GM23338 (cell line): ENCODE data around the gene NID2. TPM values are rescaled to one million over a fixed set of nuclear protein-coding genes. Genes with fewer than 3 reads are reported as not detected.

Source experiments
- ATAC-seq: fragments of 200-7000 bp; cut with Tn5 transposase; 3 replicates; pipeline ENCODE4 v1.9.1; 2020
- DNase-seq: peaks from one replicate; pipeline ENCODE4 v3.0.0-alpha.2; 2015; ENCODE audit warnings: low spot score
- H2AFZ ChIP-seq: fragments of 200-600 bp; sonication (generic); 2 replicates; pipeline ENCODE4 v1.8.0; 2016; ENCODE audit warnings: antibody characterized with exemption, mild to moderate bottlenecking, moderate library complexity
- H3F3A ChIP-seq: fragments of 200-600 bp; sonication (generic); replicated peaks from 2 replicates; pipeline ENCODE4 v1.8.0; 2017; ENCODE audit warnings: antibody characterized with exemption, mixed run types, low read depth
- H3K27ac ChIP-seq: fragments of 200-600 bp; sonication (generic); 2 replicates; pipeline ENCODE4 v1.6.1; 2016; ENCODE audit warnings: low read depth
- H3K27me3 ChIP-seq: fragments of 200-600 bp; sonication (generic); 2 replicates; pipeline ENCODE4 v1.8.0; 2016; ENCODE audit warnings: mild to moderate bottlenecking, mixed run types, moderate library complexity; ENCODE audit not compliant: insufficient read depth
- H3K36me3 ChIP-seq: fragments of 200-600 bp; sonication (generic); 2 replicates; pipeline ENCODE4 v1.8.0; 2016; ENCODE audit warnings: mild to moderate bottlenecking; ENCODE audit not compliant: insufficient read depth
- H3K4me1 ChIP-seq: fragments of 200-600 bp; sonication (generic); 2 replicates; pipeline ENCODE4 v1.8.0; 2016; ENCODE audit warnings: mild to moderate bottlenecking, moderate library complexity; ENCODE audit not compliant: insufficient read depth
- H3K4me2 ChIP-seq: fragments of 200-600 bp; sonication (generic); 2 replicates; pipeline ENCODE4 v1.7.1; 2017; ENCODE audit warnings: mixed run types
- H3K4me3 ChIP-seq: fragments of 200-600 bp; sonication (generic); 2 replicates; pipeline ENCODE4 v1.6.1; 2016; ENCODE audit warnings: mixed run types
- H3K79me2 ChIP-seq: fragments of 200-600 bp; sonication (generic); replicated peaks from 2 replicates; pipeline ENCODE4 v1.8.0; 2017; ENCODE audit warnings: mild to moderate bottlenecking; ENCODE audit not compliant: insufficient read depth
- H3K9me2 ChIP-seq: fragments of 200-600 bp; sonication (generic); 2 replicates; pipeline ENCODE4 v1.8.0; 2017; ENCODE audit not compliant: insufficient read depth
- H4K20me1 ChIP-seq: fragments of 200-600 bp; sonication (generic); replicated peaks from 2 replicates; pipeline ENCODE4 v1.8.0; 2017; ENCODE audit warnings: mild to moderate bottlenecking; ENCODE audit not compliant: insufficient read depth
- H3K27ac Mint-ChIP-seq: 2 replicates; pipeline ENCODE4 v1.8.0; 2020; ENCODE audit warnings: inconsistent platforms, mild to moderate bottlenecking, moderate library complexity, mixed read lengths
- H3K27me3 Mint-ChIP-seq: 3 replicates; pipeline ENCODE4 v1.8.0; 2022; ENCODE audit warnings: low read depth, mild to moderate bottlenecking, moderate library complexity, mixed read lengths, inconsistent platforms; ENCODE audit not compliant: insufficient read depth, poor library complexity
- H3K36me3 Mint-ChIP-seq: 3 replicates; pipeline ENCODE4 v1.8.0; 2021; ENCODE audit warnings: low read depth, mild to moderate bottlenecking, inconsistent platforms, moderate library complexity, mixed read lengths
- H3K4me1 Mint-ChIP-seq: 3 replicates; pipeline ENCODE4 v1.8.0; 2020; ENCODE audit warnings: mild to moderate bottlenecking, inconsistent platforms, mixed read lengths
- H3K4me3 Mint-ChIP-seq: 3 replicates; pipeline ENCODE4 v1.8.0; 2021; ENCODE audit warnings: moderate library complexity, mild to moderate bottlenecking, inconsistent platforms, mixed read lengths
- H3K9me3 Mint-ChIP-seq: 3 replicates; pipeline ENCODE4 v1.8.0; 2020; ENCODE audit warnings: moderate library complexity, mild to moderate bottlenecking, inconsistent platforms, mixed read lengths
- CREB1 ChIP-seq: fragments of 250-450 bp; sonication (Bioruptor Pico); IDR thresholded peaks from 2 replicates; pipeline ENCODE4 v1.5.0; 2020; ENCODE audit warnings: low read depth, mild to moderate bottlenecking, moderate library complexity
- EZH2 ChIP-seq: fragments of 200-600 bp; sonication (generic); IDR thresholded peaks from one replicate; pipeline ENCODE4 v1.8.0; 2017; ENCODE audit warnings: antibody characterized with exemption, mild to moderate bottlenecking, low read depth; ENCODE audit not compliant: unreplicated experiment
- EZH2phosphoT487 ChIP-seq: fragments of 200-600 bp; sonication (generic); IDR thresholded peaks from one replicate; pipeline ENCODE4 v1.8.1; 2018; ENCODE audit warnings: antibody characterized with exemption; ENCODE audit not compliant: unreplicated experiment
- NANOG ChIP-seq: IDR thresholded peaks from 2 replicates; pipeline ENCODE4 v1.6.1; 2016; ENCODE audit warnings: antibody characterized with exemption, borderline replicate concordance
- POLR2AphosphoS5 ChIP-seq: IDR thresholded peaks from 2 replicates; pipeline ENCODE4 v1.6.1; 2016; ENCODE audit warnings: antibody characterized with exemption, low read depth
- STAT1 ChIP-seq: IDR thresholded peaks from one replicate; pipeline ENCODE4 v1.6.1; 2016; ENCODE audit warnings: antibody characterized with exemption; ENCODE audit not compliant: unreplicated experiment
- ZNF114 ChIP-seq: fragments of 250-450 bp; sonication (Bioruptor Pico); IDR thresholded peaks from 2 replicates; pipeline ENCODE4 v1.5.0; 2020; ENCODE audit warnings: mild to moderate bottlenecking, moderate library complexity
- polyA plus RNA-seq: library from polyadenylated mRNA; unstranded; fragments of >200 nt; fragmentation: Nextera tagmentation; extraction: Ambion mirVana; gene quantifications from 2 replicates; pipeline ENCODE4 v1.2.1, GENCODE V29; 2016
- total RNA-seq: library from RNA; depleted of rRNA; stranded (reverse); fragments of >200 nt; shearing (Covaris generic); gene quantifications from 2 replicates; pipeline ENCODE4 v1.2.3, GENCODE V29; 2014
- TF ChIP-seq, protein P1 (sequence below), 2 experiments: fragments of 200-600 bp in 1 of 2; sonication (generic) in 1 of 2; conservative IDR thresholded peaks; 2 replicates each; pipeline versions ENCODE4 v1.5.1 to v1.6.1; 2016 to 2017; ENCODE audit warnings: antibody characterized with exemption in 2 of 2, low read depth in 2 of 2, mild to moderate bottlenecking in 2 of 2, moderate library complexity in 1 of 2
- TF ChIP-seq, protein P2 (sequence below): IDR thresholded peaks from 2 replicates; pipeline ENCODE4 v1.6.1; 2016; ENCODE audit warnings: antibody characterized with exemption
- TF ChIP-seq, protein P3 (sequence below): fragments of 250-450 bp; sonication (Bioruptor Pico); IDR thresholded peaks from 2 replicates; pipeline ENCODE4 v1.5.0; 2020; ENCODE audit warnings: mild to moderate bottlenecking, moderate library complexity

The NID2 gene
- total and polyA plus RNA-seq, 2 experiments from 2014 or later: 4.3 to 10.4 TPM

DNA sequence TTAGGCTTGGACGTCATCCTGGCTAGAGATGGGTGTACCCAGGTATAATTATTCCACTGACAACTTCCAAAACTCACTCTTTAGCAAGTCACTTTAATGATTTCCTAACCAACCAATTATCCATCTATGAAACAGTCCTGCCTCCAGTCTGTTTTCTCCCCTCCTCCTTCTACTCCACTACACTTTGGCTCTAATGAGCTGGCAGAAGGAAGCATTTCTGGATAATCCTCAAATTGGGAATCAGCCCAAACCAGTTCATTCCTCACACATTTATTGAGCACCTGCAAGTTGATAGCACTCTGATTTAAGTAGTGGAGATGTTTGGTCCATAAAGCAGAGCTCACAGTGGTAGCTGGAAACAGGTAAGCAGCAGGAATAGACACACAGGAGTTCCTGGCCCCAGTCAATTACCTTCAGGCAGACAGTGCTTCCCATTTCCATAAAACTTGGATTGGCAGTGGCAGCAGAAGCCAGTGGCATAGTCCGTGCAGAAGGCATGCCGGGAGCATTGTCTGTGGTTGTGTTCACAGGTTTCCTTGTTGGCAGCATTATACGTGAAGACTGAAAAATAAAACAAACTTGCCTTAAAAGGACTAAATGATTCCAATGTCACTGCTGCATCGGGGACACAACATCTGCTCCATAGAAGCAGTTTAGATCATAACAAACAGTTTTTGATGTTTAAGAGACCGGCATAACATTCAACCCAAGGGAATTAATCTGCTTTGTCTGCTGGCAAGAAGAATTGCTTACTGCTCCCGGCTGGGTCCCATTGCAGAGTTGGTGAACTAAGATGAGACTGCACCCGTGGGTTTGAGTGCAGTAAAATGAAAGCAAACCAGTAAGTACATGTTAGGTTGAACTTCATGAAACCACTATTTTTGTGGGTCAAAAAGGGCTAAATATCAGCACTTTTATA lies 26.2 kb downstream of the NID2 start:
- peaks cover 1% of the 10 kb centered on the region for H3K27me3 Mint-ChIP-seq
- H3K27ac Mint-ChIP-seq: no peak overlapping the region
- H3K4me1 Mint-ChIP-seq: peaks cover 2% of the 10 kb centered on the region
- no peaks in the 10 kb centered on the region for H3K9me2 ChIP-seq
- H3K27me3 ChIP-seq: no peaks in the 10 kb centered on the region
- no peaks in the 10 kb centered on the region; the same call in 2 of the 3 replicates for H3K9me3 Mint-ChIP-seq
- H3K36me3 Mint-ChIP-seq: no peaks in the 10 kb centered on the region
- H3F3A ChIP-seq: no peaks in the 10 kb centered on the region
- no peak overlapping the region for H3K4me2 ChIP-seq
- no peak overlapping the region for H3K4me3 Mint-ChIP-seq
- H2AFZ ChIP-seq: no peak overlapping the region
- TF ChIP-seq, protein P1, sequence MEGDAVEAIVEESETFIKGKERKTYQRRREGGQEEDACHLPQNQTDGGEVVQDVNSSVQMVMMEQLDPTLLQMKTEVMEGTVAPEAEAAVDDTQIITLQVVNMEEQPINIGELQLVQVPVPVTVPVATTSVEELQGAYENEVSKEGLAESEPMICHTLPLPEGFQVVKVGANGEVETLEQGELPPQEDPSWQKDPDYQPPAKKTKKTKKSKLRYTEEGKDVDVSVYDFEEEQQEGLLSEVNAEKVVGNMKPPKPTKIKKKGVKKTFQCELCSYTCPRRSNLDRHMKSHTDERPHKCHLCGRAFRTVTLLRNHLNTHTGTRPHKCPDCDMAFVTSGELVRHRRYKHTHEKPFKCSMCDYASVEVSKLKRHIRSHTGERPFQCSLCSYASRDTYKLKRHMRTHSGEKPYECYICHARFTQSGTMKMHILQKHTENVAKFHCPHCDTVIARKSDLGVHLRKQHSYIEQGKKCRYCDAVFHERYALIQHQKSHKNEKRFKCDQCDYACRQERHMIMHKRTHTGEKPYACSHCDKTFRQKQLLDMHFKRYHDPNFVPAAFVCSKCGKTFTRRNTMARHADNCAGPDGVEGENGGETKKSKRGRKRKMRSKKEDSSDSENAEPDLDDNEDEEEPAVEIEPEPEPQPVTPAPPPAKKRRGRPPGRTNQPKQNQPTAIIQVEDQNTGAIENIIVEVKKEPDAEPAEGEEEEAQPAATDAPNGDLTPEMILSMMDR (conservative IDR thresholded peaks at IDR 0.05; ENCODE audit: low read depth in 2 of 2): no peak
- TF ChIP-seq NANOG (no peak), EZH2phosphoT487 (no peak), CREB1 (CRISPR knock-in tag) (no peak), STAT1 (no peak)
- DNase-seq (no peak), ATAC-seq (no peak)
- no peak overlapping the region for H3K4me3 ChIP-seq
- H3K36me3 ChIP-seq: no peaks in the 10 kb centered on the region
- H4K20me1 ChIP-seq: no peaks in the 10 kb centered on the region
- no peaks in the 10 kb centered on the region for H3K79me2 ChIP-seq
- no peaks in the 10 kb centered on the region for H3K4me1 ChIP-seq
- H3K27ac ChIP-seq: no peak overlapping the region

DNA sequence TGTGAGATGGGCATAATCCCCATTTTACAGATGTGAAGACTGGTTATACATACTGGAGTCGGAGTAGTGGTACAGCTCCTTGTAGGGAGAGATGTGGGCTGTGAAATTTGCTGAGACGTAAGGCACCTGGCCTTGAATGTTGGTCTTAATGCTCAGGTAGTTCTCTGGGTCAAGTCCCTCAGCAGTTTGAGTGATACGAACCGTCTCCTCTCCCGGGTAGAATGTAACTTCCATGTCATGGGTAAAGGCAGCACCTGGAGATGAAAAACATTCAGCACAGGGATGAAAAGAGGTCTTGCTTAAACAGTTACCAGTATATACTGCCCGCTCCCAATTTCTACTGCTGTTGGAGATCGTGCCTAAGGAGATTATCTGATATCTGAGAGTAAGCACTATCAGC lies 28.3 kb downstream of the NID2 start:
- peaks cover 1% of the 10 kb centered on the region for H3K27me3 Mint-ChIP-seq
- H3K4me3 ChIP-seq: no peak overlapping the region
- no peaks in the 10 kb centered on the region; the same call in 2 of the 3 replicates for H3K9me3 Mint-ChIP-seq
- H3K36me3 ChIP-seq: no peaks in the 10 kb centered on the region
- H3K9me2 ChIP-seq: no peaks in the 10 kb centered on the region
- H3F3A ChIP-seq: no peaks in the 10 kb centered on the region
- H3K4me1 Mint-ChIP-seq: peaks cover 2% of the 10 kb centered on the region
- H3K27me3 ChIP-seq: no peaks in the 10 kb centered on the region
- H4K20me1 ChIP-seq: no peaks in the 10 kb centered on the region
- H3K27ac Mint-ChIP-seq: no peak overlapping the region
- H3K4me1 ChIP-seq: no peaks in the 10 kb centered on the region
- no peak overlapping the region for H3K4me3 Mint-ChIP-seq
- H3K4me2 ChIP-seq: no peak overlapping the region
- H3K36me3 Mint-ChIP-seq: no peaks in the 10 kb centered on the region
- H2AFZ ChIP-seq: no peak overlapping the region
- no peak for ATAC-seq
- no peak for DNase-seq
- H3K79me2 ChIP-seq: no peaks in the 10 kb centered on the region
- no peak overlapping the region for H3K27ac ChIP-seq
- TF ChIP-seq, protein P2, sequence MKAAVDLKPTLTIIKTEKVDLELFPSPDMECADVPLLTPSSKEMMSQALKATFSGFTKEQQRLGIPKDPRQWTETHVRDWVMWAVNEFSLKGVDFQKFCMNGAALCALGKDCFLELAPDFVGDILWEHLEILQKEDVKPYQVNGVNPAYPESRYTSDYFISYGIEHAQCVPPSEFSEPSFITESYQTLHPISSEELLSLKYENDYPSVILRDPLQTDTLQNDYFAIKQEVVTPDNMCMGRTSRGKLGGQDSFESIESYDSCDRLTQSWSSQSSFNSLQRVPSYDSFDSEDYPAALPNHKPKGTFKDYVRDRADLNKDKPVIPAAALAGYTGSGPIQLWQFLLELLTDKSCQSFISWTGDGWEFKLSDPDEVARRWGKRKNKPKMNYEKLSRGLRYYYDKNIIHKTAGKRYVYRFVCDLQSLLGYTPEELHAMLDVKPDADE: no peak
- TF ChIP-seq EZH2phosphoT487: no peak
- no peak for TF ChIP-seq POLR2AphosphoS5
- no peak for TF ChIP-seq EZH2
- TF ChIP-seq, protein P3, sequence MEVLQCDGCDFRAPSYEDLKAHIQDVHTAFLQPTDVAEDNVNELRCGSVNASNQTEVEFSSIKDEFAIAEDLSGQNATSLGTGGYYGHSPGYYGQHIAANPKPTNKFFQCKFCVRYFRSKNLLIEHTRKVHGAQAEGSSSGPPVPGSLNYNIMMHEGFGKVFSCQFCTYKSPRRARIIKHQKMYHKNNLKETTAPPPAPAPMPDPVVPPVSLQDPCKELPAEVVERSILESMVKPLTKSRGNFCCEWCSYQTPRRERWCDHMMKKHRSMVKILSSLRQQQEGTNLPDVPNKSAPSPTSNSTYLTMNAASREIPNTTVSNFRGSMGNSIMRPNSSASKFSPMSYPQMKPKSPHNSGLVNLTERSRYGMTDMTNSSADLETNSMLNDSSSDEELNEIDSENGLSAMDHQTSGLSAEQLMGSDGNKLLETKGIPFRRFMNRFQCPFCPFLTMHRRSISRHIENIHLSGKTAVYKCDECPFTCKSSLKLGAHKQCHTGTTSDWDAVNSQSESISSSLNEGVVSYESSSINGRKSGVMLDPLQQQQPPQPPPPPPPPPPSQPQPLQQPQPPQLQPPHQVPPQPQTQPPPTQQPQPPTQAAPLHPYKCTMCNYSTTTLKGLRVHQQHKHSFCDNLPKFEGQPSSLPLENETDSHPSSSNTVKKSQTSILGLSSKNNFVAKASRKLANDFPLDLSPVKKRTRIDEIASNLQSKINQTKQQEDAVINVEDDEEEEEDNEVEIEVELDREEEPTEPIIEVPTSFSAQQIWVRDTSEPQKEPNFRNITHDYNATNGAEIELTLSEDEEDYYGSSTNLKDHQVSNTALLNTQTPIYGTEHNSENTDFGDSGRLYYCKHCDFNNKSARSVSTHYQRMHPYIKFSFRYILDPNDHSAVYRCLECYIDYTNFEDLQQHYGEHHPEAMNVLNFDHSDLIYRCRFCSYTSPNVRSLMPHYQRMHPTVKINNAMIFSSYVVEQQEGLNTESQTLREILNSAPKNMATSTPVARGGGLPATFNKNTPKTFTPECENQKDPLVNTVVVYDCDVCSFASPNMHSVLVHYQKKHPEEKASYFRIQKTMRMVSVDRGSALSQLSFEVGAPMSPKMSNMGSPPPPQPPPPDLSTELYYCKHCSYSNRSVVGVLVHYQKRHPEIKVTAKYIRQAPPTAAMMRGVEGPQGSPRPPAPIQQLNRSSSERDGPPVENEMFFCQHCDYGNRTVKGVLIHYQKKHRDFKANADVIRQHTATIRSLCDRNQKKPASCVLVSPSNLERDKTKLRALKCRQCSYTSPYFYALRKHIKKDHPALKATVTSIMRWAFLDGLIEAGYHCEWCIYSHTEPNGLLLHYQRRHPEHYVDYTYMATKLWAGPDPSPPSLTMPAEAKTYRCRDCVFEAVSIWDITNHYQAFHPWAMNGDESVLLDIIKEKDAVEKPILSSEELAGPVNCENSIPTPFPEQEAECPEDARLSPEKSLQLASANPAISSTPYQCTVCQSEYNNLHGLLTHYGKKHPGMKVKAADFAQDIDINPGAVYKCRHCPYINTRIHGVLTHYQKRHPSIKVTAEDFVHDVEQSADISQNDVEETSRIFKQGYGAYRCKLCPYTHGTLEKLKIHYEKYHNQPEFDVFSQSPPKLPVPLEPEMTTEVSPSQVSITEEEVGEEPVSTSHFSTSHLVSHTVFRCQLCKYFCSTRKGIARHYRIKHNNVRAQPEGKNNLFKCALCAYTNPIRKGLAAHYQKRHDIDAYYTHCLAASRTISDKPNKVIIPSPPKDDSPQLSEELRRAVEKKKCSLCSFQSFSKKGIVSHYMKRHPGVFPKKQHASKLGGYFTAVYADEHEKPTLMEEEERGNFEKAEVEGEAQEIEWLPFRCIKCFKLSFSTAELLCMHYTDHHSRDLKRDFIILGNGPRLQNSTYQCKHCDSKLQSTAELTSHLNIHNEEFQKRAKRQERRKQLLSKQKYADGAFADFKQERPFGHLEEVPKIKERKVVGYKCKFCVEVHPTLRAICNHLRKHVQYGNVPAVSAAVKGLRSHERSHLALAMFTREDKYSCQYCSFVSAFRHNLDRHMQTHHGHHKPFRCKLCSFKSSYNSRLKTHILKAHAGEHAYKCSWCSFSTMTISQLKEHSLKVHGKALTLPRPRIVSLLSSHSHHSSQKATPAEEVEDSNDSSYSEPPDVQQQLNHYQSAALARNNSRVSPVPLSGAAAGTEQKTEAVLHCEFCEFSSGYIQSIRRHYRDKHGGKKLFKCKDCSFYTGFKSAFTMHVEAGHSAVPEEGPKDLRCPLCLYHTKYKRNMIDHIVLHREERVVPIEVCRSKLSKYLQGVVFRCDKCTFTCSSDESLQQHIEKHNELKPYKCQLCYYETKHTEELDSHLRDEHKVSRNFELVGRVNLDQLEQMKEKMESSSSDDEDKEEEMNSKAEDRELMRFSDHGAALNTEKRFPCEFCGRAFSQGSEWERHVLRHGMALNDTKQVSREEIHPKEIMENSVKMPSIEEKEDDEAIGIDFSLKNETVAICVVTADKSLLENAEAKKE (CRISPR knock-in tag): no peak
- TF ChIP-seq ZNF114 (CRISPR knock-in tag): no peak
- TF ChIP-seq NANOG: no peak
